K562 (cell line): ENCODE measurements around the gene DENND6B.

Experiments used
- CTCF ChIP-seq, 3 experiments: IDR thresholded peaks in 2 of 3; conservative IDR thresholded peaks in 1 of 3; 2 replicates each; pipeline ENCODE4 v1.5.1; 2011 to 2012; ENCODE audit warnings: low read length in 3 of 3, mild to moderate bottlenecking in 3 of 3, control low read depth in 2 of 3, improper control_type of control experiment in 1 of 3, inconsistent platforms in 1 of 3, low read depth in 1 of 3, mixed read lengths in 1 of 3, moderate library complexity in 1 of 3; ENCODE audit not compliant: insufficient read depth in 2 of 3
- MXD1 ChIP-seq: fragments of 250-450 bp; sonication (Bioruptor Pico); IDR thresholded peaks from 2 replicates; pipeline ENCODE4 v1.8.0; 2021; ENCODE audit warnings: borderline replicate concordance, mild to moderate bottlenecking, moderate library complexity; ENCODE audit not compliant: poor library complexity, severe bottlenecking
- POLR2A ChIP-seq: fragments of 450-650 bp; conservative IDR thresholded peaks from 2 replicates; pipeline ENCODE4 v1.6.1; 2016
- ZBED1 ChIP-seq: IDR thresholded peaks from 2 replicates; pipeline ENCODE4 v1.6.1; 2014

- TF ChIP-seq POLR2A, result no peak
- no peak for TF ChIP-seq MXD1
- no peak for TF ChIP-seq CTCF (IDR thresholded peaks at IDR 0.05 in 2 of 3, conservative IDR thresholded peaks at IDR 0.05 in 1 of 3; ENCODE audit: insufficient read depth in 2 of 3, low read depth in 1 of 3, low read length in 3 of 3)
- TF ChIP-seq ZBED1, result no peak
These were observed 34.4 kb upstream of the DENND6B start for GRCh38 chr22:50361222-50361621.
